ENCODE data around the gene PRKCB.

DNA sequence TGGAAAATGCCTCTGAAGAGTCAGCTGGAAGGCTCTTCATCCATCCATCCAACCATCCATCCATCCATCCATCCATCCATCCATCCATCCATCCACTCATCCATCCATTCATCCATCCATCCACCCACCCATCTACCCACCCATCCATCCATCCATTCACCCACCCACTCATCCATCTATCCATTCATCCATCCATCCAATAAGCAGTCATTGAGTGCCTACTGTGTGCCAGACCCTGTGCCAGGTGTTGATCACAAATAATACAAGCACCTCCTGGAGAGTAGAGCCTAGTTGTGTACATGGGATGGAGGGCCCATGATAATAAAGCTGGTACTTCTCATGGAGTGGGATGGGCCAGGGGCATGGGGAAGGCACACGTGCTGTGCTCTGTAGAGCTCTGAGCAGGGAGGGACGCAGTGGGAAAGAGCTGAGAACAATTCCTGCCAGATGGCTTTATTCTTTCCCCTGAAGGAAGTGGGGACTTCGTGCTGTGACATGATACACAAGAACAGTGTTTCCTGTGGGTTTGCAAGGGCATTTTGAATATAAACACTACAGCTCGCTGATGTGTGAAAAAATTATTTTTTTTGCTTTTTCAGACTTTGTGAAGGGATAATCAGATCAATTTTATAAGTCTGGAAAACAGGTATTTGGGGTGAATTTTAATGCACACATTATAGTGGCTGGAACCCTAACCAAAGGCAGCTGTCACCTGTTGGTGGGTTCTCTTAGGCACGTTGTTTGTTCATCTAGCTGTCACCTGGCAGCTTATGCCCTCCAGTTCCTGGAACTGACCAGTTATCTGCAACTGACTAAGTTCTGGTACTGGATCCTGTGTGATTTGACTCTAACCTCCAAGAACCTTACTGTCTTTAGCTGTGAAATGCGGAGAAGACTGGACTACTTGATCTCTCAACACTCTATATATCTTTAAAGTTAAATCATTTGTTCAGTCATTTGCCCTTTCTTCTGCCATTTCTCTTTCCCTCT, 61.3 kb downstream of the PRKCB start:
- TF ChIP-seq ZNF274 (IDR thresholded peaks at IDR 0.05; ENCODE audit: borderline replicate concordance, extremely low read depth, low read length) (no peak), NANOG (IDR thresholded peaks at IDR 0.05; ENCODE audit: insufficient read depth, low read depth, low read length, poor library complexity, severe bottlenecking) (no peak), CBX8 (IDR thresholded peaks at IDR 0.05; ENCODE audit: borderline replicate concordance, low read depth, low read length) (no peak), EP300 (IDR thresholded peaks at IDR 0.05; ENCODE audit: borderline replicate concordance in 1 of 2, low read depth in 2 of 2, low read length in 2 of 2) (no peak), MAFK (IDR thresholded peaks at IDR 0.05; ENCODE audit: low read depth, low read length) (no peak), CBX5 (IDR thresholded peaks at IDR 0.05; ENCODE audit: low read depth, low read length) (no peak), GTF2F1 (IDR thresholded peaks at IDR 0.05; ENCODE audit: borderline replicate concordance, low read depth, low read length) (no peak), TAF1 (IDR thresholded peaks at IDR 0.05; ENCODE audit: low read depth, low read length) (no peak), TCF12 (IDR thresholded peaks at IDR 0.05; ENCODE audit: low read depth, low read length) (no peak), RXRA (IDR thresholded peaks at IDR 0.05; ENCODE audit: insufficient read depth, low read depth, low read length) (no peak)
- TF ChIP-seq, protein P1, sequence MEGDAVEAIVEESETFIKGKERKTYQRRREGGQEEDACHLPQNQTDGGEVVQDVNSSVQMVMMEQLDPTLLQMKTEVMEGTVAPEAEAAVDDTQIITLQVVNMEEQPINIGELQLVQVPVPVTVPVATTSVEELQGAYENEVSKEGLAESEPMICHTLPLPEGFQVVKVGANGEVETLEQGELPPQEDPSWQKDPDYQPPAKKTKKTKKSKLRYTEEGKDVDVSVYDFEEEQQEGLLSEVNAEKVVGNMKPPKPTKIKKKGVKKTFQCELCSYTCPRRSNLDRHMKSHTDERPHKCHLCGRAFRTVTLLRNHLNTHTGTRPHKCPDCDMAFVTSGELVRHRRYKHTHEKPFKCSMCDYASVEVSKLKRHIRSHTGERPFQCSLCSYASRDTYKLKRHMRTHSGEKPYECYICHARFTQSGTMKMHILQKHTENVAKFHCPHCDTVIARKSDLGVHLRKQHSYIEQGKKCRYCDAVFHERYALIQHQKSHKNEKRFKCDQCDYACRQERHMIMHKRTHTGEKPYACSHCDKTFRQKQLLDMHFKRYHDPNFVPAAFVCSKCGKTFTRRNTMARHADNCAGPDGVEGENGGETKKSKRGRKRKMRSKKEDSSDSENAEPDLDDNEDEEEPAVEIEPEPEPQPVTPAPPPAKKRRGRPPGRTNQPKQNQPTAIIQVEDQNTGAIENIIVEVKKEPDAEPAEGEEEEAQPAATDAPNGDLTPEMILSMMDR (IDR thresholded peaks at IDR 0.05; ENCODE audit: control extremely low read depth in 1 of 3, insufficient read depth in 1 of 3, low read depth in 1 of 3, low read length in 3 of 3), result no peak
- TF ChIP-seq, protein P2, sequence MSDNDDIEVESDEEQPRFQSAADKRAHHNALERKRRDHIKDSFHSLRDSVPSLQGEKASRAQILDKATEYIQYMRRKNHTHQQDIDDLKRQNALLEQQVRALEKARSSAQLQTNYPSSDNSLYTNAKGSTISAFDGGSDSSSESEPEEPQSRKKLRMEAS (IDR thresholded peaks at IDR 0.05), result no peak
- TF ChIP-seq, protein P3, sequence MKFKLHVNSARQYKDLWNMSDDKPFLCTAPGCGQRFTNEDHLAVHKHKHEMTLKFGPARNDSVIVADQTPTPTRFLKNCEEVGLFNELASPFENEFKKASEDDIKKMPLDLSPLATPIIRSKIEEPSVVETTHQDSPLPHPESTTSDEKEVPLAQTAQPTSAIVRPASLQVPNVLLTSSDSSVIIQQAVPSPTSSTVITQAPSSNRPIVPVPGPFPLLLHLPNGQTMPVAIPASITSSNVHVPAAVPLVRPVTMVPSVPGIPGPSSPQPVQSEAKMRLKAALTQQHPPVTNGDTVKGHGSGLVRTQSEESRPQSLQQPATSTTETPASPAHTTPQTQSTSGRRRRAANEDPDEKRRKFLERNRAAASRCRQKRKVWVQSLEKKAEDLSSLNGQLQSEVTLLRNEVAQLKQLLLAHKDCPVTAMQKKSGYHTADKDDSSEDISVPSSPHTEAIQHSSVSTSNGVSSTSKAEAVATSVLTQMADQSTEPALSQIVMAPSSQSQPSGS (IDR thresholded peaks at IDR 0.05; ENCODE audit: low read length), result no peak
